ENCODE measurements around the gene CORO2B. TPM values are rescaled to one million over a fixed set of nuclear protein-coding genes. Genes with fewer than 3 reads are reported as not detected.

Gene CORO2B
- total and polyA plus RNA-seq, 9 of the 15 experiments (the other 6 are each of a cell fraction or from before 2014, with no cell fraction given) = not detected

- CTCF ChIA-PET (ENCODE audit: low intra/inter-chr PET ratio) = no interaction called here
- POLR2A ChIA-PET = interaction anchor here (0.8 kb wide), 1 partner anchor 15 kb away, joined by 3 read pairs; no protein-coding TSS in a partner anchor
- no peaks in the 10 kb centered on the region for H3K9me3 ChIP-seq (replicated peaks; ENCODE audit: control insufficient read depth, insufficient read depth, low read depth, low read length)
- no peak overlapping the region for H3K9ac ChIP-seq (ENCODE audit: insufficient read depth in 1 of 2, low read depth in 2 of 2, low read length in 2 of 2)
- TF ChIP-seq CBX5 (IDR thresholded peaks at IDR 0.05; ENCODE audit: borderline replicate concordance, low read depth) (no peak), ZC3H4 (CRISPR knock-in tag; IDR thresholded peaks at IDR 0.05; ENCODE audit: borderline replicate concordance) (no peak), TCF3 (CRISPR knock-in tag; IDR thresholded peaks at IDR 0.05) (no peak), MBD2 (IDR thresholded peaks at IDR 0.05; ENCODE audit: borderline replicate concordance, low read depth) (no peak), ETS2 (tag; IDR thresholded peaks at IDR 0.05; ENCODE audit: borderline replicate concordance, poor library complexity, severe bottlenecking) (no peak), SNIP1 (IDR thresholded peaks at IDR 0.05; ENCODE audit: low read depth) (no peak), SAFB (IDR thresholded peaks at IDR 0.05; ENCODE audit: borderline replicate concordance, low read depth, low read length) (no peak), MTF1 (CRISPR knock-in tag; IDR thresholded peaks at IDR 0.05; ENCODE audit: borderline replicate concordance) (no peak), ZNF696 (CRISPR knock-in tag; conservative IDR thresholded peaks at IDR 0.05) (no peak), SMAD2 (IDR thresholded peaks at IDR 0.05; ENCODE audit: low read depth, low read length) (no peak), FOXA1 (IDR thresholded peaks at IDR 0.05; ENCODE audit: borderline replicate concordance) (no peak), CGGBP1 (CRISPR knock-in tag; IDR thresholded peaks at IDR 0.05) (no peak), HOMEZ (CRISPR knock-in tag; IDR thresholded peaks at IDR 0.05) (no peak)
- WGBS (ENCODE audit: insufficient coverage, low coverage, missing lambda C conversion rate) = 3% methylated on average over 5 of the region's 6 CpGs
- no peaks in the 10 kb centered on the region for H3K4me1 ChIP-seq (replicated peaks in 1 of 2; ENCODE audit: control insufficient read depth in 2 of 2, insufficient read depth in 2 of 2, low read length in 2 of 2)
- H3K9me1 ChIP-seq (ENCODE audit: control insufficient read depth, insufficient read depth, low read length) = no peaks in the 10 kb centered on the region
- no TSS peak for BruUV-seq (replicated peaks)
- intact Hi-C loops (cut with micrococcal nuclease) = no loop called here
- no peaks in the 10 kb centered on the region for H3K79me2 ChIP-seq (ENCODE audit: control insufficient read depth, insufficient read depth, low read length)
- FAIRE-seq (no peak), DNase-seq (ENCODE audit: extremely low read depth in 1 of 4, low spot score in 3 of 4) (no peak), ATAC-seq (no peak)
- H2AFZ ChIP-seq (ENCODE audit: low read depth, low read length) = no peak overlapping the region
- H3K4me3 ChIP-seq = no peak overlapping the region
- in situ Hi-C loops (cut with MboI) = no loop called here
- no peak overlapping the region for H3K4me2 ChIP-seq (ENCODE audit: insufficient read depth, low read length)
- H3K36me3 ChIP-seq (ENCODE audit: control insufficient read depth, insufficient read depth, low read length) = no peaks in the 10 kb centered on the region
- H3K27ac ChIP-seq (ENCODE audit: extremely low read depth, low read depth, low read length) = no peak overlapping the region
- H3K27me3 ChIP-seq (ENCODE audit: control insufficient read depth in 2 of 2, insufficient read depth in 2 of 2, low read length in 2 of 2) = peaks cover 0 to 11% of the 10 kb centered on the region in 2 experiments; a peak in 3 of 5 replicates
- no peaks in the 10 kb centered on the region; the same call in 1 of the 2 replicates for H4K20me1 ChIP-seq (replicated peaks; ENCODE audit: control insufficient read depth, insufficient read depth, low read length)
Measured at GRCh38 chr15:68666120-68666811, 87.5 kb downstream of the CORO2B start.

Measured in K562 (cell line).